ENCODE data around the gene OSBPL1A.

The OSBPL1A gene

DNA sequence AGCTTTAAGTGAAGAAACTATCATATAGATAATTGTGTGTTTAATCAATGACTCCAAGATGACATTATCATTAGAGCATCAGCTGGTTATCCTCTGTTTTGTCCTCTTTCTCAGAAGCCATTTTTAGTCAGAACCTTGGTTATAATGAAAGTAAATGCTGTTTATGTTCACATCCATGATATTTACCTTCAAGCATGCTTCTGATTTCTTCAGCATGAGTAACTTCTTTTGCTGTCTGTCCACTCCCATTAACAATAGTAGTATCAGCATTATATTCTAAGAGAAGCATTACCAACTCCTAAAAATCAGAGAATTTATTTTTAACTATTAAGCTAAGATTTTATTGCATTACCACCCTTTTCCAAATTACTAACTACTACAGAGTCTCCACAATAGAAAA is 56.3 kb downstream of the OSBPL1A start:
- DNase-seq (ENCODE audit: low read depth in 3 of 3) = no peak

DNA sequence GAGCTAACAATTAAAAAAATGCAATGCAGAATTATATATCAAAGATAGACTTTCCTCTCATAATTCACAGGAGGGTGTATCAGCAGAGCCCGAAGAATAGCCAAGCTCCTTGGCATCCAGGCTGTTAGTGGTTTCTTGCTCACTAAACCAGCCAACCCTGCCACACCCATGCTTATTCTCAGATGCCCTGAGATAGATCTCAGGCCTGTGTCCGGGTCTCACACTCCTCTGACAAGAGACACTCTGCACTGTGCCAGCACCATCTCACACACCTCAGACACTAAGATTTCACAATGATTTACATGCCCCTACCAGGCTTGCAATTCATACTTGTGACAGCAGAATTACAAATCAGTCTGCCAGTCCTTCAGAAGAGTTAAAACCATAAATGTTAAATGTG is 64.5 kb downstream of the OSBPL1A start:
- DNase-seq (ENCODE audit: low read depth in 3 of 3) = no peak

DNA sequence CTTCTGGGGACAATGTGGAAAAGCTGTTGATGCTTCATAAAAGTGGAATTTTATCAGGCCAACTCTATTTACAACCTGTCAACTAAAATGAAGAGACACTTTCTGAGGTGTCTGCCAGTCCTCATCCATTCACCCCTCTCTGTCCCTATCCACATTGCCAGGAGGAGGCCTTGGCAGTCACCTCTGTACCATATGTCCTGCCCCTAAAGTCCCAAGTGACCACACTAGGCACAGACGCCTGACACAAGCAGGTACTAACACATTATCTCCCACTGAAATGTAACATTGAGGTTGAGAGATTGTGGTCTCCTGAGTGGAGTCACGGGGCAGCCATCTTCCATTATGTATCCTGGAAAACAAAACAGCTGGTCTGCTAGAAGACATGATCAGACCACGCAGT is 71.4 kb downstream of the OSBPL1A start:
- no peak for DNase-seq (ENCODE audit: low read depth in 3 of 3)

DNA sequence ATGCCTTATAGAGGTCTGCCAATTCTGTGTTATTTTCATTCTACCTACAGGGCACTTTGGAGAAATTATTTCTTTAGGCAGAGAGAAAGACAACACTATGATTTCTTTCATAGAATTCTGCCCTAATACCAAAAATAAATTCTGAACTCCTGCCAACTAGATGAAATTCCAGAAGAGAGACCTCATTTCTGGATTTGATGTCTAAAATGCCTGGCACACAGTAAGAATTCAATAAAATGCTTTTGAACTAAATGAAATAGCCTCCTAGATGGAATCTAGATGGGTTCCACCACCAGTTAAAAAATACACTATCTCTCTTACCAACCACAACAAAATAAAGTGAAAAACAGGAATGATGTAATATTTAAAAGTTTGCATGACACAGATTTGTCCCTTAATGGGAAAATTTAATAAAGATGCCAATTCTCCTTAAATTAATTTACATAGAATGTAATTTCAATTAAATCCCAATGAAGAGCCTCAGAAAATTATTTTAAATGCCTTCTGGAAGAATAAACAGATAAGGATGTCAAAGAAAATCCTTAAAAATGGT is 75.0 kb downstream of the OSBPL1A start:
- DNase-seq (ENCODE audit: low read depth in 3 of 3) = no peak

DNA sequence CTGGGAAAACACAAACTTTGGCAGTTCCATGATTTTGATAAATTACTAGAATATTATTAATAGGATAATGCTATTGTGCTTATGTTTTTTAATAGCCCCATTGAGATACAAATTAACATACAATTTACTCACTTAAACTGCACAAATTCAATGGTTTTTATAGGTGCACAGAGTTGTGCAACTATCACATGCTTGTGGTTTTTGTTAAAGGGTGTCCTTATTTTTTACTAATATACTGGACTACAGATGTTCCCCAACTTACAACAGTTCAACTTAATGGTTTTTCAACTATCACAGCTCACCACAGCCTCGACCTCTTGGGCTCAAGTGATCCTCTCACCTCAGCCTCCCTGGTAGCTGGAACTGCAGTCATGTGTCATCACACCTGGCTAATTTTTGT is 76.6 kb downstream of the OSBPL1A start:
- no peak for DNase-seq (ENCODE audit: low read depth in 3 of 3)

DNA sequence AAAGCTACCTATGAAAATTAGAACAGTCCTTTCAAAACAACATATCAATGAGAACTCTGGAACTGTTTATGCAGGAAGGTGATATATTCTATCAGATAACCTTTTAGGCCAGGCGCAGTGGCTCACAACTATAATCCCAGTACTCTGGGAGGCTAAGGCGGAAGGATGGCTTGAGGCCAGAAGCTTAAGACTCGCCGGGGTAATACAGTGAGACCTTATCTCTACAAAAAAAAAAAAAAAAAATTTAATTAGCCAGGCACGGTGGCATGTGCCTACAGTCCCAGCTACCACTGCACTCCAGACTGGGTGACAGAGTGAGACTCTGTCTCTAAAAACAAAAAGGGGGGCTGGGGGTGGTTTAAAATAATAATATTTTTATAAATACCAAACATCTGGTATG is 77.9 kb downstream of the OSBPL1A start:
- no peak for DNase-seq (ENCODE audit: low read depth in 3 of 3)

DNA sequence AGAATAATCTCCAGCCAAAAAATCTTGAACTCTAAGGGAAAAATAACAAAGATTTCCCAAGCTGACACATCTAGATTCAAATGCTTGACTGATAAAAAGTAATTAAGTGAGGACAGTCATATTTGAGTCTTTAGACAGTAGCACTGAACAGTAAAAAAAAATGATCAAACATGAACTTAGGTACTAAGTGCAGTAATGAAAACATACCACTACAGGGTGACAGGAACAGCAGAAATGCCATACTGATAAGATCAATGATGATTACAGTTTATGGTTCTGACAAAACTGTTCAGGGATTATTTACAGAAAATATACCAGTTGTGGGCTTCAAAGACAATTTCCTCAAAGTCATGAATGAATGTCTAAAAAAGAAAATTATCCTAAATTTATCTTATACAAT is 80.3 kb downstream of the OSBPL1A start:
- no peak for DNase-seq (ENCODE audit: low read depth in 3 of 3)

DNA sequence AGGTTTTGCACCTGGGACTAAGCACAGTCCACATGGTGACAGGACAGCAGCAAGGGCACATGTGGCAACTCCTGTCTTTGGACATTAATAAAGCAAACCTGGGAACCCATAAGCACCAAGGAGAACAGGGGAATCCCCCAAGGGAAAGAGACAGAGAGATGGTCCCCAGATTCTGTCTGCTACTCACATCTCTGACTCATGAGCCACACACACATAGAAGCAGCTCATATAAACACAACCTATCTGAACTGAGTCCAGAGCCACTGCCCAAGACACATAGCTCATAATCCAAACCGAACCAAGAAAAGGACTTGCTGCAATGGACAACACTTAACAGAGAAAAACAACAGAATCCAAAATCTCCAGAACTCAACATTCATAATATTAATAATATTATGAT is 82.5 kb downstream of the OSBPL1A start:
- DNase-seq (ENCODE audit: low read depth in 3 of 3) = no peak

DNA sequence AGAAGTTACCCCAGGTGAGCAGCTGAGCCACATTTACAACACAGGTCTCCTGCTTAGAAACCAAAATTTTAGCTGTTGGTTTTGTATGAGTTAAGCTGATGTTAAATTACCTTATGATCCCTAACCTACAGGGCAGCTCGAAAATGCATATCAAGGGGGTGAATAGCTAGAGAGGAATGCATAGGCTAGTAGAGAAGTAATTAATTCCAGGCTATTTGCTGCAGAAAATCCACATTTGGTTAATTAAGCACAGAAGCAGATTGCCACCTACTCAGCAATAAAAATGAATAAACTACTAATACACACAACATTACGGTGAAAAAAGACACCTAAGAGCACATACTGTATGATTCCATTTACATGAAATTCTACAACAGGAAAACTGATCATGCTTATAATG is 91.4 kb downstream of the OSBPL1A start:
- no peak for DNase-seq (ENCODE audit: low read depth in 3 of 3)

DNA sequence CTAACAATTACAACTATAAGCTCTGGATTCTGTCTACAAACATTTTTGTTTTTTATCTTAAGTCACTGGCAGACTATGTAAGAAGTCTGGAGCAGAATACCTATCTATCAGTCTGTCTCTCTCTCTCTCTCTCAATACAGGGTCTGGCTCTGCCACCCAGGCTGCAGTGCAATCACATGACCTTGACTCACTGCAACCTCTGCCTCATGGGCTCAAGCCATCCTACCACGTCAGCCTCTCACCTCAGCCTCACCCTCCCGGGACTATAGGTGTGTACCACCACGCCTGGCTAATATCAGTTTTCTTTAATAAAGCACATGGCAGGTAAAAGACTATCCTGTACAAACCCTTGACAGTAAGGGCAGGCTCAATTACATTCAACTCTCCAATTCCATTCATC is 96.9 kb downstream of the OSBPL1A start:
- DNase-seq (ENCODE audit: low read depth in 3 of 3) = no peak

DNA sequence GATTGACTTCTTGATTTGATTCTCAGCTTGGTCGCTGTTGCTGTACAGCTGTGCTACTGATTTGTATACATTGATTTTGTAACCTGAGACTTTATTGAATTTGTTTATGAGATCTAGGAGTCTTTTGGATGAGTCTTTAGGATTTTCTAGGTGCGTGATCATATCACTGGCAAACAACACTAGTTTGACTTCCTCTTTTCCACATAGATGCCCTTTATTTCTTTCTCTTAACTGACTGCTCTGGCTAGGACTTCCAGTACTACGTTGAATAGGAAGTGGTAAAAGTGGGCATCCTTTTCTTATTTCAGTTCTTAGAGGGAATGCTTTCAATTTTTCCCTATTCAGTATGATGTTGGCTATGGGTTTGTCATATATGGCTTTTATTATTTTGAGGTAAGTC is 101.3 kb downstream of the OSBPL1A start:
- no peak for DNase-seq (ENCODE audit: low read depth in 3 of 3)

DNA sequence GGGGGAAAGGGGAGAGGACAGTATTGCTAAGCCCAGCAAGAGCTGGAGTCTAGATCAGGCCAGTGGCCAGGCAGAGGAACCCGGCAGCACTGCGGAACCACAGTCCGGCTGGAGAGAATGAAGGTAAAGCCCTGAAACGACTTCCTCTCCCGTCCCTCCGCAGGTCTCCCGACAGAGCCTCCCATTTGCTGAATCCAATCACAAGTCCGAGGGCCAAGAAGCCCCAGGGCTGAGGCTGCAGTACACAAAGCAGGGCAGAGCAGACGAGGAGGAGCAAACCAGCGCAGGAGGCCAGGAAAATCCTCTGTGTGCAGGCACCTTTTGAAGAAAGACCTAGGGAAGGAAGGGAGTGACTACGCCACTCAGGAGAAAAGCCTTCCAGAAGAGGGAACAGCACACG is 104.4 kb downstream of the OSBPL1A start:
- no peak for DNase-seq (ENCODE audit: low read depth in 3 of 3)

DNA sequence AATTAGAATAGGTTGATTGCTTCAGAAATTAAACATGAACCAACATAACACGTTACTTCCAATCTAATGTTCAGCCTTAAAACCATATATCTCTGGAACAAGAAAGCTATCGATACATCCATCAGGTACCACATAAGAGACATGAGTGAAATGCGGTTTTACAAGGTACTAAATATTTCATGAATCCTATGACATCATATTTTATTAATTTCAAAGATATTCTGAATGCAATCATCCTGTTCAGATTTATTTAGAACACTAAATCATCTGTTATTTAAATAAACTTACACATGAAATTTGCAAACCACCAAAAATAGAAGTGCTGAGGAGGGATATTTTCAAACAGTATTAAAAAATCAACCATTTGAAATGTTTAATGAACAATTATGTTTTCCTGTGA is 119.0 kb downstream of the OSBPL1A start:
- DNase-seq (ENCODE audit: low read depth in 3 of 3) = no peak

DNA sequence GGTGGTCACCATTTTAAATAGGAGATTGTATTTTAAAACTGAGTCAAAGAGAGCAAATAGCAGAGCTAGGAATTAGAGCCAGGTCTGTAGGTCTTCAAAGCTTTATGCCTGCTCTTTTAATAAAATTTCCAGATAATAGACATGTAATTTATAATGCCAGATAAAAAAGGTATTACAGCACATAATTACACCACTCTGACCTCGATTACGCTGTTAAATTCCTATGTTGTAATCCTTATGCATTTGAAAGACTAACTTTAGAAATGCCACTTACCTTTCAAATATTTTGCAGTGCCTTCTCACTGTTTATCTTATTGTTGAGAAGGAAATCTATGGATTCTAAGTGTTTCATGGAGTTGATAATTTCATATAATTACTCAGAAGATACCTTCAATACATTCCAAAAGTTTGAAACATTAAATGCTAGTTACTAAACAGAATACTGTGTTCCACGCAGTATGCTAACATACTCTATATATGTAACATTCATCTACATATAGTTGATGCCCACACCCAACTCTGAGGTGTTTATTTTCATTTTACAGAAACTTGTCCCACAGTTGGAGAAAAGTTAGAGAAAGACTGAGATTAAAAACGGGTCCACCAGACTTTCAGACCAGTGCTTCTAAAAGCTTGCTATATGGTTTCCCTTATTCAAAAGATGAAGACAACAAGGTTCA is 120.0 kb downstream of the OSBPL1A start:
- no peak for DNase-seq (ENCODE audit: low read depth in 3 of 3)

DNA sequence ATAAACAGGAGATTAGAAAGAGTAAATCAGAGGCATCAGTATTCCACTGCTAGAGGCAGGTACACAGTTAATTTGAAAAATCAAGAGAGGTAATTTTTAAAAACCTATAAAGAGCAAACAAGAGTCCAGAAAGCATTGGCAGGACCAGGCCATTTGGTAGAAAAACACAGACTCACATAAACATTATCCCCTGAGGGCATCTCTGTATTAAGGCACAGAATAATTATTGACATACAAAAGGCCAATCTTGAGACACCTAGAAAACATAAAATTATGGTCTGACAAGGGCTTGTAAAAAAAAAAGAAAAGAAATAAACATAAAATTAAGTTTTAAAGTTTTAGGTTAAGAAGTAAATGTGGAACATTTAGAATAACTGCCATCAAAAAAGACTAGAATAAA is 120.6 kb downstream of the OSBPL1A start:
- no peak for DNase-seq (ENCODE audit: low read depth in 3 of 3)

DNA sequence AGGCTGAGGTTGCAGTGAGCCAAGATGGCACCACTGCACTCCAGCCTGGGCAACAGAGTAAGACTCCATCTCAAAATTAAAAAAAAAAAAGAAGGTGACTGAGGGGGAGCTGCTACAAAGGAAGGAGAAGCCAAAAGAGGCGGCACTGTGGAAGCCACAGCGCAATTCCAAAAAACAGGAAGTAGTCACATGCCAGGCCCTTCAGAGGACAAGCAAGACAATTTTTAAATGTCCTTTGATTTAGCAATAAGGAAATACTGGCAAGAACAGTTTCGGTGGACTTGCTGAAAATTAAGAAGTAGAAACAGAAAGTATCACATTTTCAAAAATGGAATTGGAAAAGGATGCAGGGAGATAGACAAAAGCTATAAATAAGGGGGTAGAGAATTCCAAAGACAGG is 122.8 kb downstream of the OSBPL1A start:
- no peak for DNase-seq (ENCODE audit: low read depth in 3 of 3)

DNA sequence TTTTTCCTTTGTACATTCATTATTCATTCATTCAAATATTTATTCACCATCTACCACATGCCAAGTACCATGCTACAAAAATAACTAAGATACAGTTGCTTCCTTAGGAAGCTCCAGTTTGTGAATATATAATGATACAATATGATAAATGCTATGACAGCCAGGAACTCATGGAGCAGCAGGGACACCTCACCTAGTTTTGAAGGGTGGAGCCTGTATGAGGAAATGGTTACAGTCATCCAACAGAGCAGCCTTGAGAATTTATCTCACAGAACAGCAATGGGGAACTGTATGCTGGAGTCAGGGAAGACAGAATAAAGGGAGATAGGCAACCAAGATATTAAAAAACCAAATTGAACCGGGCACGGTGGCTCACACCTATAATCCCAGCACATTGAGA is 124.0 kb downstream of the OSBPL1A start:
- no peak for DNase-seq (ENCODE audit: low read depth in 3 of 3)

DNA sequence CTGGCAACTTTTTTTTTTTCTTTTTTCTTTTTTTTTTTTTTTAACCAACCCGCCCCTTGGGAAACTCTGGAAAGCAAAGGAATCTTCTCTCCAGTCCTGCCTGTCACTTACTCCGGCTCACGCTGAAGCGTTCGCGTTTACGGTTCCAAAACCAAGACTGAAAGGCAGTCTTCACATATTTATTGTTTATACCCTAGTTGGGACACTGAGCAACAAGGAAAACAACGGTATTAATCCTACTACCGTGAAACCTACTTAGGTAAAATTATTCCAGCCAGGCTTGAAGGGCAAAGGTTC is 125.4 kb downstream of the OSBPL1A start:
- no peak for DNase-seq (ENCODE audit: low read depth in 3 of 3)

DNA sequence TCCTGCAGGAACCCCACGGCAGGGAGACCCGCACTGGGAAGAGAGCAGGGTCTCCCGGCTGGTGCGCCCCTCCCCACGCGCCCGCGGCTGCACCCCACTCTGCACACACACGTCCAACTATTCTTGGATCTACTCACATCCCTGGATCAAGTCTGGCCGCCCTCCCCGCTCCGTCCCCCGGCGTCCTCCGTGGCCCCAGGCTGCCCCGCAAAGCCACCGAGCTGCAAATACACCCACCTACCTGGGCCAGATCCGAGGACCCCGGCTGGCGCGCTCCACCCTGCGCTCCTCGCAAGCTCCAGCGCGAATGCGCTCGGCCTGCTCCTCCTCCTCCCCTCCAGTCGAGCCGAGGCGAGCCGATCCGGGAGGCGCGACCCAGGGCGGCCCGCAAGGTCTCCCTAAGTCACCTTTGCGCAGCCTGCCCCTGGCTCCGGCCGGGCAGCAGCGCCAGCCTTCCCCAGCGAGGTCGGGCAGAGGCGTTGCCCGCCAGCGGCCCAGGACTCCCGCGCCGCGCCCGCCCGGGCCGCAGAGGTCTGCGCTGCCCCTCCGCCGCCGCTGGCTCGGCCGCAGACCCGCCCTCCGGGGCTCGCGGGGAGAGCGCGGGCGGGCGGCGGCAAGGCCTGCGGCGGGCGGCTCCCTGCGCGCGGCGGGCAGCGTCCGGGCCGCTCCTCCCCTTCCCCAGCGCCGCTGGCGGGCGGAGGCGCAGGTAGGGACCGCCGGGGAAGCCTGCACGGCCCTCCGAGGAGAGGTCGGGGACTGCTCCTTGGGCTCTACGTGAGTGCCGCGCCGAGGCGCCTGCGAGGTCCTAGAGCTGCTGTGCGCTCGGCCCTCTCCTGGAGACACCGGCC is 126.0 kb downstream of the OSBPL1A start:
- no peak for DNase-seq (ENCODE audit: low read depth in 3 of 3)

DNA sequence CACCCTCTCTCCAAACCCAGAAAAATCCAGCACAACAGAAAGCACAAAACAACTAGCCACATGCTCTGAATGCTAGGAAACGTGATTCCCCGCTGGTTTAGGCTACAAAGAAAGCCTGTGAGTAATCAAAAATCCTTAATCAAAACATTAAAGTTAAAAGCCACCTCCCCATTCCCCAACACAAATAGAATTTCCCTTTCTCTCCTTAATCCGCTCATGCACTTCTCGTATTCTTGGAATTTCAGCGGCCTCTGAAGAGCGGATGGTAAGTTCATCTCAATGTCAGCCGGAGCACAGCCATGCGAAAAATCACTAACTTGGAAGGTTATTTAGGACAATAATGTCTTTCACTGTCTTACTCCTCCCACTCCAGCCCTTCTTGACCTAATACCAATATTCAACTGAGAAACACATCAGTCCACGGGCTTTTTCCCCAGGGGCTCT is 126.7 kb downstream of the OSBPL1A start:
- DNase-seq (ENCODE audit: low read depth in 3 of 3) = no peak

DNA sequence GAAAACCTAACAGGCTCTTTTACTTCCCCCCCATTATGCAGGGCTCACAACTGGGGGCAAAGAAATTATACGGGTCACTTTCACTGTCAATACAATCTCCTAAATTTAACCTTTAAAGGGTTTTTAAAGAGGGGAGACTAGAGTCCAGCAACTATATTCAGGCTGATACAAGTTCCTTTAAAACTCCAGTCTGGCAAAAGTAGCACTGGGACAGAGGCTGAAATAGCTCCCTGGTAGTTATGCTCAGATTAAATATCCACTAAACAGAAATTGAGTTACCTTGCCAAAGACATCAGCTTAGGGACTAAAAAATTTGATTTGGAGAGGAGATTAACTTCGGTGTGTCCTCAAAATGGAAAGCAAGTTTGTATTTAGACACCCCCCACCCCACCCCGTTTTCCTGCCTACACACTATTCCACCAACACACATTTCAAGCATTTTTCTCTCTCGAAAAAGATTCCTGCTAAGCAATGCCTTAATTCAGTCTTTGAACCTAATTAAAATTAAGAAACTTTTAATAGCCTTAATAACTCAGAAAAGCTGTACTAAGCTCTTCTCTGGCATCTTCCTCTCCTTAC is 127.2 kb downstream of the OSBPL1A start:
- no peak for DNase-seq (ENCODE audit: low read depth in 3 of 3)

DNA sequence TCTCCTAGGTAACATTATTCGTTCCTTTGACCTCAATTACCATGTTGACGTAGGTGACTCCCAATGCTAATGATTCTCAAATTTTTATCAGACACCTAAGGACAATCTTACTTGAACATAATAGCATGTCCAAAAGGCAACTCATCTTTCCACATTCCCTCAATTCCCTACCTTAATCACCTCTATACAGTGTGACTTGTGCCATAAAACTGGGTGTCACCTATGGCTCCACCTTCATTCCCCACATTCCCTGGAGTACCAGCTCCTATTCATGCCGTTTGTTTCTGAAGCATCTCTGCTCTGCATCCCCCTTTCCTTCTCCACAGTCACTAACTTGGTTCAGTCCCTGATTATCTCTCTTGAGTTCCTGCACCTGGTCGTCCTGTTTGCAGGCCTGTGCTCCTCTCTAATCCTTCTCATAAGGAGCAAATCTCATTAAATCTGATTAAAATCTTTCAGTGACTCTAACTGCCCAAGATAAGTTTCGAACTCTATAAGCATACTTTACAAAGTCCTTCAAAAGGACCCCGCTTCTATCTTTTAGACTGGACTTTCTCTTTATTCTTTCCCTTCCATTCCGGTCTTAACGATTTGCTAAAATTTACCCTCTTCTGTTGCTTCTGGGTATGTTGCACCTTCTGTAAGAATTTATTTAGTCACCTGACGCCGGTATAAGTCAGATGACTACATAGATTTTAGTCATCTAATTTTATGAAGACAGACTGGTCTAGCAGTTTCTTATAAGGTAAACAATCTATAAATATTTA is 128.7 kb downstream of the OSBPL1A start:
- no peak for DNase-seq (ENCODE audit: low read depth in 3 of 3)

Data from stimulated activated CD4-positive, alpha-beta T cell treated with anti-CD3 and anti-CD28 coated beads, TNF-alpha, amount 100 ng/mL, for 4 hours (primary cell).